Measurements from ENCODE around the gene G3BP1.
"Not testable (repeated sequence)": the region's sequence is repeated elsewhere in the genome, so short reads cannot be mapped to it uniquely, and the experiment has no call there.

DNA sequence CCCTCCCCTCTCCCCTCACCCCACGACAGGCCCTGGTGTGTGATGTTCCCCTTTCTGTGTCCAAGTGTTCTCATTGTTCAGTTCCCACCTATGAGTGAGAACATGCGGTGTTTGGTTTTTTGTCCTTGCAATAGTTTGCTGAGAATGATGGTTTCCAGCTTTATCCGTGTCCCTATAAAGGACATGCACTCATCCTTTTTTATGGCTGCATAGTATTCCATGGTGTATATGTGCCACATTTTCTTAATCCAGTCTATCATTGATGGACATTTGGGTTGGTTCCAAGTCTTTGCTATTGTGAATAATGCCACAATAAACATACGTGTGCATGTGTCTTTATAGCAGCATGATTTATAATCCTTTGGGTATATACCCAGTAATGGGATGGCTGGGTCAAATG lies 89.1 kb downstream of the G3BP1 start:
- TF ChIP-seq POLR2AphosphoS5, TCF7L2 (IDR thresholded peaks at IDR 0.05; ENCODE audit: low read depth, low read length): not testable (repeated sequence)
- TF ChIP-seq, protein P1, sequence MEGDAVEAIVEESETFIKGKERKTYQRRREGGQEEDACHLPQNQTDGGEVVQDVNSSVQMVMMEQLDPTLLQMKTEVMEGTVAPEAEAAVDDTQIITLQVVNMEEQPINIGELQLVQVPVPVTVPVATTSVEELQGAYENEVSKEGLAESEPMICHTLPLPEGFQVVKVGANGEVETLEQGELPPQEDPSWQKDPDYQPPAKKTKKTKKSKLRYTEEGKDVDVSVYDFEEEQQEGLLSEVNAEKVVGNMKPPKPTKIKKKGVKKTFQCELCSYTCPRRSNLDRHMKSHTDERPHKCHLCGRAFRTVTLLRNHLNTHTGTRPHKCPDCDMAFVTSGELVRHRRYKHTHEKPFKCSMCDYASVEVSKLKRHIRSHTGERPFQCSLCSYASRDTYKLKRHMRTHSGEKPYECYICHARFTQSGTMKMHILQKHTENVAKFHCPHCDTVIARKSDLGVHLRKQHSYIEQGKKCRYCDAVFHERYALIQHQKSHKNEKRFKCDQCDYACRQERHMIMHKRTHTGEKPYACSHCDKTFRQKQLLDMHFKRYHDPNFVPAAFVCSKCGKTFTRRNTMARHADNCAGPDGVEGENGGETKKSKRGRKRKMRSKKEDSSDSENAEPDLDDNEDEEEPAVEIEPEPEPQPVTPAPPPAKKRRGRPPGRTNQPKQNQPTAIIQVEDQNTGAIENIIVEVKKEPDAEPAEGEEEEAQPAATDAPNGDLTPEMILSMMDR (IDR thresholded peaks at IDR 0.05) = not testable (repeated sequence)
- TF ChIP-seq, protein P2, sequence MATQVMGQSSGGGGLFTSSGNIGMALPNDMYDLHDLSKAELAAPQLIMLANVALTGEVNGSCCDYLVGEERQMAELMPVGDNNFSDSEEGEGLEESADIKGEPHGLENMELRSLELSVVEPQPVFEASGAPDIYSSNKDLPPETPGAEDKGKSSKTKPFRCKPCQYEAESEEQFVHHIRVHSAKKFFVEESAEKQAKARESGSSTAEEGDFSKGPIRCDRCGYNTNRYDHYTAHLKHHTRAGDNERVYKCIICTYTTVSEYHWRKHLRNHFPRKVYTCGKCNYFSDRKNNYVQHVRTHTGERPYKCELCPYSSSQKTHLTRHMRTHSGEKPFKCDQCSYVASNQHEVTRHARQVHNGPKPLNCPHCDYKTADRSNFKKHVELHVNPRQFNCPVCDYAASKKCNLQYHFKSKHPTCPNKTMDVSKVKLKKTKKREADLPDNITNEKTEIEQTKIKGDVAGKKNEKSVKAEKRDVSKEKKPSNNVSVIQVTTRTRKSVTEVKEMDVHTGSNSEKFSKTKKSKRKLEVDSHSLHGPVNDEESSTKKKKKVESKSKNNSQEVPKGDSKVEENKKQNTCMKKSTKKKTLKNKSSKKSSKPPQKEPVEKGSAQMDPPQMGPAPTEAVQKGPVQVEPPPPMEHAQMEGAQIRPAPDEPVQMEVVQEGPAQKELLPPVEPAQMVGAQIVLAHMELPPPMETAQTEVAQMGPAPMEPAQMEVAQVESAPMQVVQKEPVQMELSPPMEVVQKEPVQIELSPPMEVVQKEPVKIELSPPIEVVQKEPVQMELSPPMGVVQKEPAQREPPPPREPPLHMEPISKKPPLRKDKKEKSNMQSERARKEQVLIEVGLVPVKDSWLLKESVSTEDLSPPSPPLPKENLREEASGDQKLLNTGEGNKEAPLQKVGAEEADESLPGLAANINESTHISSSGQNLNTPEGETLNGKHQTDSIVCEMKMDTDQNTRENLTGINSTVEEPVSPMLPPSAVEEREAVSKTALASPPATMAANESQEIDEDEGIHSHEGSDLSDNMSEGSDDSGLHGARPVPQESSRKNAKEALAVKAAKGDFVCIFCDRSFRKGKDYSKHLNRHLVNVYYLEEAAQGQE (IDR thresholded peaks at IDR 0.05; ENCODE audit: insufficient read depth in 1 of 2, low read depth in 2 of 2, low read length in 1 of 2) = not testable (repeated sequence)

Measured in Panc1 (cell line).